ENCODE results near the gene CLEC4F.

Gene CLEC4F

GRCh38 chr2:70795164-70795995 is 25.0 kb downstream of the CLEC4F start:
- no peak for TF ChIP-seq CTCF (conservative IDR thresholded peaks at IDR 0.05)
- no peak overlapping the region for H3K27ac ChIP-seq

GRCh38 chr2:70793450-70793849 is 26.9 kb downstream of the CLEC4F start:
- H3K27ac ChIP-seq = no peak overlapping the region

GRCh38 chr2:70790136-70790828 is 30.1 kb downstream of the CLEC4F start, which contains the start of gene FIGLA:
Gene FIGLA, minus strand, starts transcription at chr2:70790643. Its CDS starts 5 bp downstream, at chr2:70790638.
- TF ChIP-seq CTCF (conservative IDR thresholded peaks at IDR 0.05) = no peak
- no peak within 1 kb of the TSS for H3K27ac ChIP-seq

More at GRCh38 chr2:70793450-70793849, 26.9 kb downstream of the CLEC4F start:
- no peak for TF ChIP-seq CTCF (conservative IDR thresholded peaks at IDR 0.05)

GRCh38 chr2:70789304-70790135 is 30.9 kb downstream of the CLEC4F start:
- no peak overlapping the region for H3K27ac ChIP-seq
- peak; percentile 88 for TF ChIP-seq CTCF (conservative IDR thresholded peaks at IDR 0.05)

- TF ChIP-seq CTCF (conservative IDR thresholded peaks at IDR 0.05) = peak; percentile 84
- no peak overlapping the region for H3K27ac ChIP-seq
Observed at GRCh38 chr2:70785137-70785911, 35.1 kb downstream of the CLEC4F start.

GRCh38 chr2:70784320-70784719 is 36.1 kb downstream of the CLEC4F start:
- TF ChIP-seq CTCF (conservative IDR thresholded peaks at IDR 0.05) = no peak

More at GRCh38 chr2:70784320-70784719, 36.1 kb downstream of the CLEC4F start:
- no peak overlapping the region for H3K27ac ChIP-seq
